GM19025 (cell line): ENCODE data around the gene USP47.

Source experiments
- ATAC-seq: cut with Tn5 transposase; IDR thresholded peaks from one replicate; pipeline ENCODE4 v1.9.1; 2021; ENCODE audit warnings: mild to moderate bottlenecking, low read depth, moderate library complexity; ENCODE audit not compliant: unreplicated experiment

Gene USP47

GRCh38 chr11:11964774-11965150 lies 123.0 kb downstream of the USP47 start:
- no peak for ATAC-seq

GRCh38 chr11:11965192-11965591 lies 123.4 kb downstream of the USP47 start:
- ATAC-seq: no peak

GRCh38 chr11:11965656-11966353 lies 124.0 kb downstream of the USP47 start:
- ATAC-seq: no peak

- ATAC-seq: no peak
These were observed 124.6 kb downstream of the USP47 start for GRCh38 chr11:11966354-11966741.

GRCh38 chr11:11966826-11967668 lies 125.3 kb downstream of the USP47 start:
- peak; percentile 85 for ATAC-seq

GRCh38 chr11:11967669-11968510 lies 126.1 kb downstream of the USP47 start:
- ATAC-seq: no peak

- ATAC-seq: no peak
These were observed 126.9 kb downstream of the USP47 start for GRCh38 chr11:11968511-11969280.

- no peak for ATAC-seq
These were observed 127.8 kb downstream of the USP47 start for GRCh38 chr11:11969380-11970215.

GRCh38 chr11:11970556-11970955 lies 128.8 kb downstream of the USP47 start:
- ATAC-seq: no peak

GRCh38 chr11:11971906-11972547 lies 130.3 kb downstream of the USP47 start:
- ATAC-seq: no peak

GRCh38 chr11:11972730-11973341 lies 131.1 kb downstream of the USP47 start:
- no peak for ATAC-seq

- no peak for ATAC-seq
These were observed 131.6 kb downstream of the USP47 start for GRCh38 chr11:11973361-11973800.

GRCh38 chr11:11973866-11974265 lies 132.1 kb downstream of the USP47 start:
- no peak for ATAC-seq

- no peak for ATAC-seq
These were observed 133.7 kb downstream of the USP47 start for GRCh38 chr11:11975201-11976092.

GRCh38 chr11:11976481-11977127 lies 134.8 kb downstream of the USP47 start:
- ATAC-seq: no peak

- no peak for ATAC-seq
These were observed 135.6 kb downstream of the USP47 start for GRCh38 chr11:11977206-11977938.
